GM18861 (cell line): ENCODE results near the gene TRAP1.

Source experiments
- ATAC-seq: cut with Tn5 transposase; IDR thresholded peaks from one replicate; pipeline ENCODE4 v1.9.1; 2021; ENCODE audit not compliant: unreplicated experiment

The TRAP1 gene

DNA sequence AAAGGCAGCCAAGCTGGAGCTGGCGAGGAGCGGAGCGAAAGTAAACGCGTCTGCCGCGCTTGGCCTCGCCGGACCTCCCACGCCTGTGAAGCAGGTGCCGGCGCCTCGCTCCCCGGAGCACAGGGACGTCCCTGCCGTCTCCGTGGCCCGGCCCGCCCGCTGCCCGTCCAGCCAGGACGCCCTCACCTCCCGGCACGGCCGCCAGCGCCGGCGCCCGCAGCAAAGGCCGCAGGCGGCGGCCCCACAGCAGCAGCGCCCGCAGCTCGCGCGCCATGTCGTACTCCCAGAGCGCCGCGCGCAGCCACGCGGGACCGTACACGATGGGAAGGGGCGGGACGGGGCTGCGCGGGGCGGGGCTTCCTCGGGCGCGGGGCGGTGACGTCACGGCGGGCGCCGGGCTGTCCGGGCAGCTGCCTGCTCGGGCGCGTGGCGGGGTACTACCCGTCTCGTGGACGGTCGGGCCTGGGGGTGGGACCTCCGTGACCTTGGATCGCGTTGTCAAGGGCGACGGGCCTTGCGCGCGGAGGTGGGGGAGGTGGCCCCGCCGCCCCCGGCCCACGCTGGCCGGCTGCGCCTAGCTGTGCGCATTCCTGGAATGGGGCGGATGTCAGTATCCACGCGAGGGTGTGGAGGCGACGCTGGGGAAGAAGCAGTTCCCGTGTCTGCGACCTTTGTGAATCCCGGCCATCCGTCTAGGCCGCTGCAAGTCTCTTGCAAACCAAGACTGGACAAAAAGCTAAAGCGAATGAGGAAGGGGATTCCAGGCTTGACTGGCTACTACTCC, at the start of gene TRAP1:
TSS of gene TRAP1 (minus strand) at position 290 of the 784 bp plus-strand sequence. CDS start at position 274, 16 bp downstream.
- peak; percentile 83 for ATAC-seq

DNA sequence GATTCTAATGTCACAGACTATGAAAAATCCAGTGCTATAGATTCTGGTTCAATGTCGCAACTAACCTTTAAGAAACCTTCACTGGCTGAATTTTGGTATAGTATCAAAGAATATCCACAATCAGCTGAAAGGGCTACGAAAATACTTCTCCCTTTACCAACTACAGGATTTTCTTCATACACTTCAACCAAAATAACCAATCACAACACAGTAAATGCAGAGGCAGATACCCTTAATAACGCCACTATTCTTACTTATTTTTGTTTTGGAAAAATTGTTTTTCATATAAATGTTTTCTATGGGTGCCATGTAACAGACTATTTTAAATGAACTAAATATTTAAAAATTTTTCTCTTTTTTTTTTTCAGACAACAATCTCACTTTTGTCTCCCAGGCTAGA, 48.9 kb upstream of the TRAP1 start:
- no peak for ATAC-seq

- ATAC-seq: no peak
These were observed 47.1 kb upstream of the TRAP1 start for GRCh38 chr16:3764409-3764808.

- no peak for ATAC-seq
These were observed 44.9 kb upstream of the TRAP1 start for GRCh38 chr16:3762107-3762750.

DNA sequence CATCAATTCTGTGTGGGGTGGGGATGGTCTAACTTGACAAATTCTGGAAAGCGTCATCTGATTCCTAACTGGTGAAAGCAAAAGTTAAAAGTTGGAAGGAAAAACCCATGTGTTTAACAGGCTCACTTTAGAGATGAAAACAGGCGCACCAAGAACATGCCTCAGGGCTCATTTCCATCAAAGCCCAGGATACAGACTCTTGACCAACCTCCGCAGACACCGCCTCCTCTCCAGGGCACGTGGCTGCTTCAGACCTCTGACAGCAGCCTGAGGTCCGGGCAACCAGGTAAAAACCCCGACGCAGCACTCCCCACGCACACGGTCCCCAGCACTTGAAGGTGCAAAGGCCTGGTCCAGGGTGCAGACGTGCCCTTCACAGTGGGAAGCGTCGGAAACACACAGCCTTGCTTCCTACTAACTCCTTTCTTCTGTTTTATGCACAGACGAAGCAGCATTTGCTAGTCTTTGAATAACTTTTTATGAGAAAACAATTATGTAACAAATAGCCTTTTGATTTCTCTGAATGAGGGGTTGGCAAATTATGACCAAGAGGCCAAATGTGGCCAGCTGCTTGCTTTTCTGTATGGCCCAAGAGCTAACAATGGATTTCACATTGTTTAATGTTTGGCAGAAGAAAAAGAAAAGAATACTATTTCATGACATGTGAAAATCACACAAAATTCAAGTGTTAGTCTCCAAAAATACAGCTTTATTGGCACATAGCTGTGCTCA, 44.2 kb upstream of the TRAP1 start:
- no peak for ATAC-seq

DNA sequence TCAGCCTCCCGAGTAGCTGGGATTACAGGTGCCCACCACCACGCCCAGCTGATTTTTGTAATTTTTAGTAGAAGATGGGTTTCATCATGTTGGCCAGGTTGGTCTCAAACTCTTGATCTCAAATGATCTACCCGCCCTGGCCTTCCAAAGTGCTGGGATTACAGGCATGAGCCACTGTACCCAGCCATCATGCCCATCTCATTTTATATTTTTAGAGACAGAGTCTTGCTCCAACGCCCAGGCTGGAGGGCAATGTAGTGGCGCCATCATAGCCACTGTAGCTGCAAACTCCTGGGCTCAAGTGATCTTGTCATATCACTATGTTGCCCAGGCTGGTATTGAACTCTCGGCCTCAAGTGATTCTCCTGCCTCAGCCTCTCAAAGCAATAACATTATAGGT, 43.2 kb upstream of the TRAP1 start:
- no peak for ATAC-seq

DNA sequence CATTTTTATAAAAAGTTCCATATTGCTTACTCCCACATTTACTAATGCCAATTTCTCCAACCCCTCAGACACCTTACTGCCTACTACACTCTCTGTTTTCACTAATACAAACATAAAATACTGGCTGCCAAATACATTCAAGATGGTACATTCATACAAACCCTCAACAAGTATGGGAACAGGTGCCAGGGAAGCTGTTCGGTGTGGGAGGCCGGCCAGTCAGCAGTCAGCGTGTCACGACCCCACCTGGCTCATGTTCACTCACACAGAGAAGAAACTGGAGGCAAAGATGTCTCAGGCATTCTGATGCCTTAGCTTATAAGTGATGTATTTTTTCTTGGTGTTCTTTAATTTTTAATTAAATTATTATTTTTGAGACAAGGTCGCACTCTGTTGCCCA, 42.4 kb upstream of the TRAP1 start:
- ATAC-seq: no peak

- no peak for ATAC-seq
These were observed 38.8 kb upstream of the TRAP1 start for GRCh38 chr16:3756113-3756512.

GRCh38 chr16:3755249-3755648, 37.9 kb upstream of the TRAP1 start:
- no peak for ATAC-seq

- ATAC-seq: no peak
These were observed 37.4 kb upstream of the TRAP1 start for GRCh38 chr16:3754772-3755171.

GRCh38 chr16:3754081-3754703, 36.9 kb upstream of the TRAP1 start:
- no peak for ATAC-seq

DNA sequence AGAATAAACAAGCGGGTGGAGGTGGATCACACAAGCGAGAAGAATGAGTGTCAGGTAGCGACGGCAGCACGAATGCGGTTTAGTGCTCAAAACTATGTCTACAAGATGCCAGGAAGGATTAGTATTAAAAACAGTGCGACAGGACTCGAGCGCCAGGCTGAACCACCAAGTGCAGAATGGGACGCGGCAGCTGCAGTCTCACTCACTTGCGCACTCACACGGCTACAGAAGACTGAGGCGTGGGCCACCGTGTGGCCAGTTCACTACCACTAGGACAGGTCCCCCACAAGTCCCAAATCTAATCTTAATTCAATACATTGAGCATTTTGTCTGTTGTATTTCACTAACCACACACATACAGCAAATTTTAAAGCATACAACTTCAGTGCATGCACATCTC, 35.7 kb upstream of the TRAP1 start:
- no peak for ATAC-seq

- no peak for ATAC-seq
These were observed 34.6 kb upstream of the TRAP1 start for GRCh38 chr16:3751878-3752277.

DNA sequence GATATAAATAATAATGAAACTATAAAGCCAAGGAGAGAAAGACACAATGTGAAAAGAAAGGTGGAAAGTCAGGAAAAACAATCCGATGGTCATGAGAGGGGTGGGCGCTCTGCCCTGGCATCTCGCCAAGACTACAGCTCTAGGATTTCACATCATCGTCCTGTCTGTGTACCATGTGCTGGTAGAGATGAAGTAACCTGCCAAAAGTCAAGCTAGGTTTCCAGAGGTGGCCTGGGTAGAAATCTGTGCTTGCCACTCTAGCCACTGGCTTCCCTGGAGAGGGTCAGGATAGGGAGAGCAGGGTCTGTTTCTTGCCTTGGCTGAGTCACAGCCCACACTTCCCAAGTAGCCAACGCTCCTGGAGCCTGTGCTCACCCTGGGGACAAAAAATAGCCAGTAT, 31.0 kb upstream of the TRAP1 start:
- ATAC-seq: no peak

- ATAC-seq: no peak
These were observed 28.5 kb upstream of the TRAP1 start for GRCh38 chr16:3745751-3746355.

GRCh38 chr16:3744018-3744417, 26.7 kb upstream of the TRAP1 start:
- ATAC-seq: no peak

DNA sequence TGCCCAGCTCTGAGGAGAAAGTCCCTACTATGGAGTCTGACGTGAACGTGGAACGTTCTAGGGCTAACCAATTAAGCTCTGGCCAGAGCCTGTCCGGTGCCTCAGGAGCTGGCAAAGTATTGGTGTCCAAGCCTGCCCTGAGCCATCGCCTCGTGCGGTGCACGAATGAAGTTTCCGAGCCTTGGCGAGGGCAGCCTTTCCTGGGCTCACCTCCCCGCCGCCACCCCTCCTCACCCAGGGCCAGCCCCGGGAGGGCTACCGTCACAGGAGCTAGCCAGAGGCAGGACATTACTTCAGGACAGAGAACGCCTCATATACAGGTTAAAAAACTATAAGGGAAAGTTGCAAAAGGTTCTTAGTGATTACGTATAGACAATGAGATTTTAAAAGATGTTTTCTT, 23.6 kb upstream of the TRAP1 start:
- ATAC-seq: no peak

DNA sequence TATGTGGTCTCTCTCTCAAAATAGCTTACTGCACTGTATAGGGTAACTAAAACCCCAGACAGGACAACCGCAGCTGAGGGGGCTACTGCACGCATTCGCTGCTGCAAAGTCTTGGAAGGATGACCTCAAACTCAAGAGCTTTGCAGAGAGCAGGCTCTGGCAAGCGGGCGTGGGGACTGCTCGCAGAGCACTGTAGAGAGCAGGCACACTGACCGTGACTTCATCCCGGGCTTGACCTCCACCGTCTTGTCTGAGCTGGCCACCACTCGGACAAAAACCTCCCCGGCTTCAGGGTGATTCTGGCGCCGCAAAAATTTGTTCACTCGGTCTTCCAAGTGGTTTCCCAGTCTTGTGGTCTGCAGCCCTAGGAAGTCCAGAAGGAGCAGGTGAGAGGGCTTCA, 22.9 kb upstream of the TRAP1 start:
- no peak for ATAC-seq

- ATAC-seq: no peak
These were observed 22.3 kb upstream of the TRAP1 start for GRCh38 chr16:3739636-3740035.

- ATAC-seq: no peak
These were observed 21.2 kb upstream of the TRAP1 start for GRCh38 chr16:3738541-3738940.

DNA sequence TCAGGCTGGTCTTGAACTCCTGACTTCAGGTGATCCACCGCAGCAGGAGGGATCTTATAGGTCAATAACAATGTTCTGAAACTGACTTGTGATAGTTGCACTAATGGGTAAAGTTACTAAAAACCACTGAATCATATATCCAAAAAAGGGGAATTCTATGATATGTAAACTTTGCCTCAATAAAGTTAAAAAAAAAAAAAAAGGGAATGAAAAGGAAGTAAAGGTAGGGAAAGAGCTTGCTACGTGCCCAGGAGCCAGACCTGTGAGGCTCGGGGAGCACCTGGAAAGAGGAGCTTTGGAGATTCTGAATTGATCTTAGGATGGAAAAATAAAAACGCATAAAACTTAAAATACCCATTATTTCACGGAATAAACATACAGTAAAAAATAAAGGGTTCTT, 20.8 kb upstream of the TRAP1 start:
- ATAC-seq: no peak
